OCI-LY3 (cell line): Measurements from ENCODE around the gene TTC21A.

Source experiments
- EZH2phosphoT487 ChIP-seq: fragments of 200-600 bp; shearing (Covaris generic); IDR thresholded peaks from 2 replicates; pipeline ENCODE4 v1.6.1; 2018; ENCODE audit warnings: antibody characterized with exemption, mixed run types, low read depth
- TF ChIP-seq, protein P1 (sequence below): fragments of 200-600, 300-600 bp; sonication (generic); IDR thresholded peaks from 2 replicates; pipeline ENCODE4 v1.5.1; 2014; ENCODE audit warnings: antibody characterized with exemption, low read length, low read depth

- TF ChIP-seq, protein P1, sequence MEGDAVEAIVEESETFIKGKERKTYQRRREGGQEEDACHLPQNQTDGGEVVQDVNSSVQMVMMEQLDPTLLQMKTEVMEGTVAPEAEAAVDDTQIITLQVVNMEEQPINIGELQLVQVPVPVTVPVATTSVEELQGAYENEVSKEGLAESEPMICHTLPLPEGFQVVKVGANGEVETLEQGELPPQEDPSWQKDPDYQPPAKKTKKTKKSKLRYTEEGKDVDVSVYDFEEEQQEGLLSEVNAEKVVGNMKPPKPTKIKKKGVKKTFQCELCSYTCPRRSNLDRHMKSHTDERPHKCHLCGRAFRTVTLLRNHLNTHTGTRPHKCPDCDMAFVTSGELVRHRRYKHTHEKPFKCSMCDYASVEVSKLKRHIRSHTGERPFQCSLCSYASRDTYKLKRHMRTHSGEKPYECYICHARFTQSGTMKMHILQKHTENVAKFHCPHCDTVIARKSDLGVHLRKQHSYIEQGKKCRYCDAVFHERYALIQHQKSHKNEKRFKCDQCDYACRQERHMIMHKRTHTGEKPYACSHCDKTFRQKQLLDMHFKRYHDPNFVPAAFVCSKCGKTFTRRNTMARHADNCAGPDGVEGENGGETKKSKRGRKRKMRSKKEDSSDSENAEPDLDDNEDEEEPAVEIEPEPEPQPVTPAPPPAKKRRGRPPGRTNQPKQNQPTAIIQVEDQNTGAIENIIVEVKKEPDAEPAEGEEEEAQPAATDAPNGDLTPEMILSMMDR = no peak
- TF ChIP-seq EZH2phosphoT487 = no peak
These were observed 62.2 kb downstream of the TTC21A start for GRCh38 chr3:39169712-39170111.
